ENCODE results near the gene NMRK1.

- TF ChIP-seq REST (IDR thresholded peaks at IDR 0.05; ENCODE audit: borderline replicate concordance) (no peak), TAF1 (IDR thresholded peaks at IDR 0.05; ENCODE audit: low read depth) (no peak), CTCF (IDR thresholded peaks at IDR 0.05; ENCODE audit: poor library complexity, severe bottlenecking) (no peak), EZH2 (IDR thresholded peaks at IDR 0.05; ENCODE audit: borderline replicate concordance, insufficient read depth, low read length, poor library complexity, severe bottlenecking) (no peak), POLR2AphosphoS5 (IDR thresholded peaks at IDR 0.05) (no peak), EP300 (conservative IDR thresholded peaks at IDR 0.05; ENCODE audit: poor library complexity, severe bottlenecking) (no peak), MXI1 (conservative IDR thresholded peaks at IDR 0.05; ENCODE audit: poor library complexity, severe bottlenecking) (no peak), SMC3 (conservative IDR thresholded peaks at IDR 0.05; ENCODE audit: poor library complexity) (no peak)
Measured at GRCh38 chr9:75087289-75087823, 599 bp downstream of the NMRK1 start.
